Ovary (tissue), 9 donors: ENCODE results near the gene FAM3C. TPM values are rescaled to one million over a fixed set of nuclear protein-coding genes. Genes with fewer than 3 reads are reported as not detected.

Source experiments
- DNase-seq, 5 donors: peaks; one replicate each; pipeline ENCODE4 v3.0.0-alpha.2; 2019 to 2020
- H3K27ac ChIP-seq, 2 donors: fragments of 200-600 bp; one replicate each; pipeline versions ENCODE4 v1.5.1 to v1.8.0; 2019 to 2022
- H3K27me3 ChIP-seq: fragments of 200-600 bp; one replicate; pipeline ENCODE4 v1.8.0; 2022
- H3K36me3 ChIP-seq: fragments of 200-600 bp; sonication (generic); one replicate; pipeline ENCODE4 v1.5.1; 2019
- H3K4me1 ChIP-seq: one replicate; pipeline ENCODE4 v1.8.1; 2013; ENCODE audit warnings: mild to moderate bottlenecking, moderate library complexity; ENCODE audit not compliant: insufficient read depth
- H3K4me3 ChIP-seq: fragments of 200-600 bp; sonication (generic); one replicate; pipeline ENCODE4 v1.5.1; 2017
- H3K9me3 ChIP-seq, 2 donors: fragments of 200-600 bp in 1 of 2; sonication (generic) in 1 of 2; one replicate each; pipeline versions ENCODE4 v1.5.1 to v1.8.1; 2013 to 2019; ENCODE audit warnings: mild to moderate bottlenecking in 1 of 2, moderate library complexity in 1 of 2
- CTCF ChIP-seq, 3 donors: fragments of 450-650 bp in 2 of 3; fragments of 200-600 bp in 1 of 3; IDR thresholded peaks; one replicate each; pipeline versions ENCODE4 v1.5.1 to v1.8.0; 2016 to 2022; ENCODE audit warnings: antibody characterized with exemption in 3 of 3, mild to moderate bottlenecking in 1 of 3
- EP300 ChIP-seq: sonication (generic); formaldehyde crosslinking; IDR thresholded peaks from one replicate; pipeline ENCODE4 v1.6.1; 2017; ENCODE audit warnings: antibody characterized with exemption
- POLR2A ChIP-seq: fragments of 450-650 bp; IDR thresholded peaks from one replicate; pipeline ENCODE4 v1.6.1; 2017; ENCODE audit warnings: antibody characterized with exemption, mild to moderate bottlenecking, moderate library complexity
- WGBS, 3 donors: extraction: QIAGEN DNeasy Blood & Tissue Kit in 1 of 3; methylation state at CpG; one replicate each; pipeline versions ENCODE4 v1.1.5 to v1.1.7; 2013 to 2017; 5-methylcytosine and 5-hydroxymethylcytosine counted together
- intact Hi-C, 4 donors: fragments of 100-400 bp; cut with DNase I; formaldehyde crosslinking; loops; one replicate each; pipeline versions ENCODE4 v1.11.0 to v1.15.1; 2022 to 2023
- polyA plus RNA-seq, 2 donors: library from polyadenylated mRNA; stranded (reverse); fragments of 200-250 nt in 1 of 2; fragments of 350-450 nt in 1 of 2; fragmentation: Illumina TruSeq in 1 of 2; extraction: RNeasy Lipid Tissue Mini Kit (QIAGEN cat#74804) in 1 of 2; gene quantifications; one replicate each; pipeline ENCODE4 v1.2.3, GENCODE V29; 2013 to 2014
- total RNA-seq, 7 donors: library from RNA; depleted of rRNA in 2 of 7; stranded (reverse); fragments of >200 nt in 2 of 7; fragmentation: NEBNext Ultra II Directional in 3 of 7; extraction: Animal tissue kit (Norgen Biotek cat#: 25700) in 3 of 7; gene quantifications; one replicate each; pipeline versions ENCODE4 v1.1.0 to v1.2.4, GENCODE V29; 2016 to 2023
- donor health status: DM: no; HTN: no; CAD: no; lungs with moderate emphysema.
- donor health status: DM: no; HTN: no; CAD: no.
- donor health status: Bipolar disorder and iron deficiency.
- donor health status: DM: yes; HTN: yes; CAD: no.
- donor health status: DM: no; HTN: no; CAD: no.
- donor health status: DM: yes; HTN: yes; CAD: no.

The FAM3C gene
- total and polyA plus RNA-seq, 9 donors: 31.8 to 88.9 (median 48.5) TPM

- DNase-seq: no peak
- Histone ChIP-seq H3K4me3 (no peak overlapping the region), H3K27me3 (no peaks in the 10 kb centered on the region), H3K9me3 (no peaks in the 10 kb centered on the region), H3K27ac (no peak overlapping the region), H3K4me1 (no peaks in the 10 kb centered on the region), H3K36me3 (no peaks in the 10 kb centered on the region)
- intact Hi-C loops: no loop called here
- TF ChIP-seq CTCF (IDR thresholded peaks at IDR 0.05) (no peak), EP300 (no peak), POLR2A (no peak)
Observed at GRCh38 chr7:121373177-121373576, 22.9 kb downstream of the FAM3C start.

GRCh38 chr7:121372376-121373010 lies 23.6 kb downstream of the FAM3C start:
- H3K4me3 ChIP-seq: no peak overlapping the region
- intact Hi-C loops: no loop called here
- no peak overlapping the region for H3K27ac ChIP-seq
- H3K9me3 ChIP-seq: no peaks in the 10 kb centered on the region
- no peak for TF ChIP-seq CTCF (IDR thresholded peaks at IDR 0.05)
- no peak for TF ChIP-seq POLR2A
- TF ChIP-seq EP300: no peak
- DNase-seq: no peak
- H3K4me1 ChIP-seq: no peaks in the 10 kb centered on the region
- WGBS, 3 donors: 89 to 96% (median 96%) methylated on average over 2 of the region's 2 CpGs
- no peaks in the 10 kb centered on the region for H3K27me3 ChIP-seq
- H3K36me3 ChIP-seq: no peaks in the 10 kb centered on the region

- H3K27me3 ChIP-seq: no peaks in the 10 kb centered on the region
- H3K4me1 ChIP-seq: no peaks in the 10 kb centered on the region
- TF ChIP-seq POLR2A (no peak), CTCF (IDR thresholded peaks at IDR 0.05) (no peak), EP300 (no peak)
- intact Hi-C loops: no loop called here
- H3K27ac ChIP-seq: no peak overlapping the region
- H3K4me3 ChIP-seq: no peak overlapping the region
- no peaks in the 10 kb centered on the region for H3K9me3 ChIP-seq
- 56 to 57% (median 56%) methylated on average over 2 of the region's 2 CpGs for WGBS, 3 donors
- DNase-seq: no peak
- H3K36me3 ChIP-seq: no peaks in the 10 kb centered on the region
Observed at GRCh38 chr7:121371883-121372282, 24.2 kb downstream of the FAM3C start.

GRCh38 chr7:121371367-121371766 lies 24.7 kb downstream of the FAM3C start:
- Histone ChIP-seq H3K4me3 (no peak overlapping the region), H3K9me3 (no peaks in the 10 kb centered on the region), H3K4me1 (no peaks in the 10 kb centered on the region), H3K27ac (no peak overlapping the region), H3K27me3 (no peaks in the 10 kb centered on the region), H3K36me3 (no peaks in the 10 kb centered on the region)
- TF ChIP-seq CTCF (IDR thresholded peaks at IDR 0.05): no peak
- TF ChIP-seq EP300: no peak
- TF ChIP-seq POLR2A: no peak
- DNase-seq: no peak
- WGBS, 3 donors: 61 to 68% (median 65%) methylated on average over 1 of the region's 1 CpG
- intact Hi-C loops: no loop called here
